Endothelial cell of umbilical vein (primary cell): ENCODE measurements around the gene SPRYD7. TPM values are rescaled to one million over a fixed set of nuclear protein-coding genes. Genes with fewer than 3 reads are reported as not detected.

Experiments used
- BruUV-seq: library from RNA; stranded (reverse); fragments of 400-500 nt; replicated peaks from 2 replicates; lab custom pipeline; 2021; lab: Mats Ljungman, UMichigan
- CTCF ChIA-PET: fragments of 300-600, 350-600 bp; sonication (Branson Sonifier 250); formaldehyde crosslinking; loops from one replicate; lab custom pipeline; 2021; ENCODE audit warnings: antibody characterized with exemption, inconsistent platforms; lab: Charles Lee
- POLR2A ChIA-PET: fragments of 300-600, 350-600 bp; sonication (Branson Sonifier 250); formaldehyde crosslinking; loops from one replicate; lab custom pipeline; 2021; ENCODE audit warnings: antibody characterized with exemption, inconsistent platforms; lab: Charles Lee
- DNase-seq: peaks from one replicate; pipeline ENCODE4 v3.0.0-alpha.2; 2011; ENCODE audit warnings: low read depth, low spot score
- FAIRE-seq: peaks from 2 replicates; lab custom pipeline; 2011; peaks lifted over from hg19 to GRCh38; lab: Jason Lieb, UNC
- H2AFZ ChIP-seq: 2 replicates; pipeline ENCODE4 v1.6.0; 2012; ENCODE audit warnings: low read depth, low read length, control low read depth, inconsistent platforms
- H3K27ac ChIP-seq: 2 replicates; pipeline ENCODE4 v1.5.1; 2011; ENCODE audit warnings: low read depth, mild to moderate bottlenecking, control low read depth, low read length, moderate library complexity; ENCODE audit not compliant: insufficient read depth
- H3K27me3 ChIP-seq, 2 experiments: 2 replicates each; pipeline versions ENCODE4 v1.6.0 to v1.6.1; 2011; ENCODE audit warnings: low read length in 2 of 2, mixed read lengths in 1 of 2; ENCODE audit not compliant: control insufficient read depth in 2 of 2, insufficient read depth in 2 of 2
- H3K36me3 ChIP-seq, 2 experiments: 2 replicates in 1 of 2; 3 replicates in 1 of 2; pipeline ENCODE4 v1.5.1; 2011; ENCODE audit warnings: low read length in 2 of 2, mild to moderate bottlenecking in 1 of 2, moderate library complexity in 1 of 2; ENCODE audit not compliant: control insufficient read depth in 2 of 2, insufficient read depth in 2 of 2; ENCODE audit errors: extremely low read depth in 1 of 2
- H3K4me1 ChIP-seq: 3 replicates; pipeline ENCODE4 v1.5.1; 2011; ENCODE audit warnings: mild to moderate bottlenecking, low read length; ENCODE audit not compliant: control insufficient read depth, insufficient read depth; ENCODE audit errors: extremely low read depth
- H3K4me2 ChIP-seq: 2 replicates; pipeline ENCODE4 v1.6.1; 2011; ENCODE audit warnings: low read length, control low read depth, mixed read lengths; ENCODE audit not compliant: insufficient read depth
- H3K4me3 ChIP-seq, 3 experiments: fragments of 200-600 bp in 1 of 3; sonication (generic), shearing (Covaris generic) in 1 of 3; replicated peaks in 1 of 3; 2 replicates each; pipeline ENCODE4 v1.5.1; 2011 to 2016; ENCODE audit warnings: control low read depth in 3 of 3, low read length in 3 of 3, mild to moderate bottlenecking in 2 of 3, inconsistent platforms in 1 of 3, low read depth in 1 of 3, moderate library complexity in 1 of 3; ENCODE audit not compliant: insufficient read depth in 1 of 3
- H3K79me2 ChIP-seq: 2 replicates; pipeline ENCODE4 v1.6.0; 2012; ENCODE audit warnings: low read length, inconsistent platforms; ENCODE audit not compliant: control insufficient read depth, insufficient read depth
- H3K9ac ChIP-seq: replicated peaks from 2 replicates; pipeline ENCODE3; 2011; ENCODE audit warnings: low read length, control low read depth; ENCODE audit not compliant: insufficient read depth; ENCODE audit errors: extremely low read depth
- H3K9me1 ChIP-seq: replicated peaks from 3 replicates; pipeline ENCODE4 v1.6.0; 2011; ENCODE audit warnings: mild to moderate bottlenecking, low read length; ENCODE audit not compliant: control insufficient read depth, insufficient read depth; ENCODE audit errors: extremely low read depth
- H3K9me3 ChIP-seq: replicated peaks from 2 replicates; pipeline ENCODE4 v1.5.1; 2012; ENCODE audit warnings: low read length, inconsistent platforms; ENCODE audit not compliant: control insufficient read depth, insufficient read depth
- H4K20me1 ChIP-seq: replicated peaks from 2 replicates; pipeline ENCODE3; 2011; ENCODE audit warnings: mild to moderate bottlenecking, low read length; ENCODE audit not compliant: control insufficient read depth, insufficient read depth; ENCODE audit errors: extremely low read depth
- EZH2 ChIP-seq: IDR thresholded peaks from 2 replicates; pipeline ENCODE4 v1.6.1; 2012; ENCODE audit warnings: borderline replicate concordance, low read depth, mild to moderate bottlenecking, moderate library complexity, low read length, inconsistent platforms; ENCODE audit not compliant: severe bottlenecking
- FOS ChIP-seq: IDR thresholded peaks from 2 replicates; pipeline ENCODE4 v1.6.1; 2011; ENCODE audit warnings: mild to moderate bottlenecking, low read length, moderate library complexity, borderline replicate concordance; ENCODE audit not compliant: insufficient read depth
- GATA2 ChIP-seq: IDR thresholded peaks from 2 replicates; pipeline ENCODE4 v1.7.0; 2011; ENCODE audit warnings: low read depth, mild to moderate bottlenecking, moderate library complexity, mixed read lengths, low read length; ENCODE audit not compliant: insufficient read length, insufficient read depth
- JUN ChIP-seq: IDR thresholded peaks from 2 replicates; pipeline ENCODE4 v1.6.1; 2011; ENCODE audit warnings: borderline replicate concordance, low read depth; ENCODE audit not compliant: insufficient read length, insufficient read depth
- MAX ChIP-seq: IDR thresholded peaks from 2 replicates; pipeline ENCODE4 v1.6.1; 2011; ENCODE audit not compliant: insufficient read depth, insufficient read length
- MYC ChIP-seq: IDR thresholded peaks from one replicate; pipeline ENCODE4 v1.6.1; 2011; ENCODE audit warnings: mild to moderate bottlenecking, low read depth, low read length
- POLR2A ChIP-seq: IDR thresholded peaks from 2 replicates; pipeline ENCODE4 v1.6.1; 2012; ENCODE audit warnings: low read depth, mild to moderate bottlenecking, control low read depth, low read length
- POLR2AphosphoS5 ChIP-seq: IDR thresholded peaks from 2 replicates; pipeline ENCODE4 v1.6.1; 2012; ENCODE audit warnings: low read depth, mild to moderate bottlenecking, control low read depth, low read length, moderate library complexity; ENCODE audit not compliant: insufficient read depth
- dilution Hi-C: fragments of 300-500 bp; cut with MboI; formaldehyde crosslinking; loops from one replicate; pipeline ENCODE4 v1.15.0; 2019; ENCODE audit warnings: low sequenced_read_pairs; ENCODE audit not compliant: extremely low pct_ligation_motif_present
- intact Hi-C: fragments of 100-400 bp; cut with micrococcal nuclease; formaldehyde crosslinking; loops from one replicate; pipeline ENCODE4 v1.10.0; 2022
- polyA plus RNA-seq, 4 experiments: library from polyadenylated mRNA; depleted of rRNA in 3 of 4; stranded (reverse) in 3 of 4; unstranded in 1 of 4; fragments of >200 nt; gene quantifications; 2 replicates each; pipeline versions ENCODE4 v1.2.1 to v1.2.3, GENCODE V29; 2011 to 2012; ENCODE audit warnings: missing spikeins in 1 of 4
- total RNA-seq: library from RNA; stranded (reverse); gene quantifications from 2 replicates; pipeline ENCODE4 v1.2.3, GENCODE V29; 2021
- TF ChIP-seq, protein P1 (sequence below), 2 donors: IDR thresholded peaks; 1 replicate in 1 of 2; 2 replicates in 1 of 2; pipeline ENCODE4 v1.5.1; 2011; ENCODE audit warnings: low read length in 2 of 2, mild to moderate bottlenecking in 2 of 2, moderate library complexity in 2 of 2, control low read depth in 1 of 2, inconsistent platforms in 1 of 2, low read depth in 1 of 2; ENCODE audit not compliant: insufficient read depth in 1 of 2; ENCODE audit errors: extremely low read depth in 1 of 2

SPRYD7 gene
- total and polyA plus RNA-seq, 2 donors (not counting 3 experiments of a cell fraction or from before 2014, with no cell fraction given): 2.9 to 7.5 TPM

- FAIRE-seq (no peak), DNase-seq (no peak)
- dilution Hi-C loops: no loop called here
- H3K4me2 ChIP-seq: no peak overlapping the region
- no peaks in the 10 kb centered on the region for H4K20me1 ChIP-seq
- no peak overlapping the region for H3K27ac ChIP-seq
- ChIA-PET POLR2A (interaction anchor here (0.6 kb wide), 1 partner anchor 126 kb away, joined by 3 read pairs; no protein-coding TSS in a partner anchor), CTCF (interaction anchor here (0.7 to 5.5 kb wide), 26 partner anchors 8 to 1108 kb away, joined by 3 to 96 read pairs (median 6); partner anchors contain the start of genes SPRYD7 and TRIM13)
- intact Hi-C loops: loop anchor here (1.0 to 5.0 kb wide), 6 partner anchors 109 to 1094 kb away; no protein-coding TSS in a partner anchor
- H3K4me3 ChIP-seq: no peak overlapping the region
- no TSS peak for BruUV-seq
- TF ChIP-seq, protein P1, sequence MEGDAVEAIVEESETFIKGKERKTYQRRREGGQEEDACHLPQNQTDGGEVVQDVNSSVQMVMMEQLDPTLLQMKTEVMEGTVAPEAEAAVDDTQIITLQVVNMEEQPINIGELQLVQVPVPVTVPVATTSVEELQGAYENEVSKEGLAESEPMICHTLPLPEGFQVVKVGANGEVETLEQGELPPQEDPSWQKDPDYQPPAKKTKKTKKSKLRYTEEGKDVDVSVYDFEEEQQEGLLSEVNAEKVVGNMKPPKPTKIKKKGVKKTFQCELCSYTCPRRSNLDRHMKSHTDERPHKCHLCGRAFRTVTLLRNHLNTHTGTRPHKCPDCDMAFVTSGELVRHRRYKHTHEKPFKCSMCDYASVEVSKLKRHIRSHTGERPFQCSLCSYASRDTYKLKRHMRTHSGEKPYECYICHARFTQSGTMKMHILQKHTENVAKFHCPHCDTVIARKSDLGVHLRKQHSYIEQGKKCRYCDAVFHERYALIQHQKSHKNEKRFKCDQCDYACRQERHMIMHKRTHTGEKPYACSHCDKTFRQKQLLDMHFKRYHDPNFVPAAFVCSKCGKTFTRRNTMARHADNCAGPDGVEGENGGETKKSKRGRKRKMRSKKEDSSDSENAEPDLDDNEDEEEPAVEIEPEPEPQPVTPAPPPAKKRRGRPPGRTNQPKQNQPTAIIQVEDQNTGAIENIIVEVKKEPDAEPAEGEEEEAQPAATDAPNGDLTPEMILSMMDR (IDR thresholded peaks at IDR 0.05; ENCODE audit: extremely low read depth in 1 of 2, insufficient read depth in 1 of 2, low read depth in 1 of 2, low read length in 2 of 2): no peak
- TF ChIP-seq GATA2 (no peak), POLR2AphosphoS5 (no peak), JUN (no peak), FOS (no peak), MYC (no peak), MAX (no peak), POLR2A (no peak), EZH2 (no peak)
- H3K9me3 ChIP-seq: no peaks in the 10 kb centered on the region
- H3K36me3 ChIP-seq: no peaks in the 10 kb centered on the region
- H3K27me3 ChIP-seq: no peaks in the 10 kb centered on the region
- no peaks in the 10 kb centered on the region for H3K9me1 ChIP-seq
- H3K4me1 ChIP-seq: no peaks in the 10 kb centered on the region
- no peak overlapping the region for H2AFZ ChIP-seq
- H3K9ac ChIP-seq: no peak overlapping the region
- H3K79me2 ChIP-seq: no peaks in the 10 kb centered on the region
Observed at GRCh38 chr13:49975826-49976225, 39.7 kb upstream of the SPRYD7 start.
